Measurements from ENCODE around the gene C1S.

C1S gene

GRCh38 chr12:7072035-7072434 is 11.5 kb downstream of the C1S start:
- H4K20me1 ChIP-seq (ENCODE audit: insufficient read depth), result no peaks in the 10 kb centered on the region
- no peak overlapping the region for H3K4me2 ChIP-seq
- H2AFZ ChIP-seq (ENCODE audit: low read depth), result no peak overlapping the region
- H3K4me3 ChIP-seq (IDR thresholded peaks at IDR 0.05; ENCODE audit: insufficient read depth, low read depth, low read length), result no peak overlapping the region
- TF ChIP-seq CTCF (conservative IDR thresholded peaks at IDR 0.05; ENCODE audit: low read depth, low read length), result no peak
- no peaks in the 10 kb centered on the region for H3K36me3 ChIP-seq (ENCODE audit: insufficient read depth)
- H3K79me2 ChIP-seq (ENCODE audit: insufficient read depth, low read depth), result no peaks in the 10 kb centered on the region
- H3K4me1 ChIP-seq (ENCODE audit: low read depth, poor library complexity, severe bottlenecking), result no peaks in the 10 kb centered on the region
- no peaks in the 10 kb centered on the region for H3K27me3 ChIP-seq (ENCODE audit: insufficient read depth, low read depth)
- no peak overlapping the region for H3K27ac ChIP-seq
- no peak overlapping the region for H3K9ac ChIP-seq

- H2AFZ ChIP-seq (ENCODE audit: low read depth), result no peak overlapping the region
- H4K20me1 ChIP-seq (ENCODE audit: insufficient read depth), result no peaks in the 10 kb centered on the region
- H3K9ac ChIP-seq, result no peak overlapping the region
- no peaks in the 10 kb centered on the region for H3K79me2 ChIP-seq (ENCODE audit: insufficient read depth, low read depth)
- no peak for TF ChIP-seq CTCF (conservative IDR thresholded peaks at IDR 0.05; ENCODE audit: low read depth, low read length)
- H3K4me2 ChIP-seq, result no peak overlapping the region
- no peaks in the 10 kb centered on the region for H3K27me3 ChIP-seq (ENCODE audit: insufficient read depth, low read depth)
- no peaks in the 10 kb centered on the region for H3K4me1 ChIP-seq (ENCODE audit: low read depth, poor library complexity, severe bottlenecking)
- no peak overlapping the region for H3K27ac ChIP-seq
- H3K4me3 ChIP-seq (IDR thresholded peaks at IDR 0.05; ENCODE audit: insufficient read depth, low read depth, low read length), result no peak overlapping the region
- no peaks in the 10 kb centered on the region for H3K36me3 ChIP-seq (ENCODE audit: insufficient read depth)
Observed at GRCh38 chr12:7072554-7072953, 12.0 kb downstream of the C1S start.

- Histone ChIP-seq H2AFZ (ENCODE audit: low read depth) (no peak overlapping the region), H3K4me2 (no peak overlapping the region), H3K27ac (no peak overlapping the region), H3K4me1 (ENCODE audit: low read depth, poor library complexity, severe bottlenecking) (no peaks in the 10 kb centered on the region), H3K9ac (no peak overlapping the region), H3K4me3 (IDR thresholded peaks at IDR 0.05; ENCODE audit: insufficient read depth, low read depth, low read length) (no peak overlapping the region), H3K36me3 (ENCODE audit: insufficient read depth) (no peaks in the 10 kb centered on the region), H3K27me3 (ENCODE audit: insufficient read depth, low read depth) (no peaks in the 10 kb centered on the region), H4K20me1 (ENCODE audit: insufficient read depth) (no peaks in the 10 kb centered on the region), H3K79me2 (ENCODE audit: insufficient read depth, low read depth) (no peaks in the 10 kb centered on the region)
- no peak for TF ChIP-seq CTCF (conservative IDR thresholded peaks at IDR 0.05; ENCODE audit: low read depth, low read length)
Observed at GRCh38 chr12:7073946-7074345, 13.4 kb downstream of the C1S start.

- H3K27me3 ChIP-seq (ENCODE audit: insufficient read depth, low read depth), result no peaks in the 10 kb centered on the region
- H2AFZ ChIP-seq (ENCODE audit: low read depth), result no peak overlapping the region
- H3K9ac ChIP-seq, result no peak overlapping the region
- no peaks in the 10 kb centered on the region for H4K20me1 ChIP-seq (ENCODE audit: insufficient read depth)
- H3K4me1 ChIP-seq (ENCODE audit: low read depth, poor library complexity, severe bottlenecking), result no peaks in the 10 kb centered on the region
- no peak overlapping the region for H3K4me2 ChIP-seq
- no peak for TF ChIP-seq CTCF (conservative IDR thresholded peaks at IDR 0.05; ENCODE audit: low read depth, low read length)
- H3K36me3 ChIP-seq (ENCODE audit: insufficient read depth), result no peaks in the 10 kb centered on the region
- no peaks in the 10 kb centered on the region for H3K79me2 ChIP-seq (ENCODE audit: insufficient read depth, low read depth)
- no peak overlapping the region for H3K4me3 ChIP-seq (IDR thresholded peaks at IDR 0.05; ENCODE audit: insufficient read depth, low read depth, low read length)
- H3K27ac ChIP-seq, result no peak overlapping the region
Observed at GRCh38 chr12:7075518-7075917, 15.0 kb downstream of the C1S start.

GRCh38 chr12:7075939-7076338 is 15.4 kb downstream of the C1S start:
- TF ChIP-seq CTCF (conservative IDR thresholded peaks at IDR 0.05; ENCODE audit: low read depth, low read length), result no peak
- H3K27me3 ChIP-seq (ENCODE audit: insufficient read depth, low read depth), result no peaks in the 10 kb centered on the region
- no peak overlapping the region for H3K9ac ChIP-seq
- H3K27ac ChIP-seq, result no peak overlapping the region
- no peaks in the 10 kb centered on the region for H3K79me2 ChIP-seq (ENCODE audit: insufficient read depth, low read depth)
- H2AFZ ChIP-seq (ENCODE audit: low read depth), result no peak overlapping the region
- H3K36me3 ChIP-seq (ENCODE audit: insufficient read depth), result no peaks in the 10 kb centered on the region
- no peak overlapping the region for H3K4me2 ChIP-seq
- H4K20me1 ChIP-seq (ENCODE audit: insufficient read depth), result no peaks in the 10 kb centered on the region
- H3K4me3 ChIP-seq (IDR thresholded peaks at IDR 0.05; ENCODE audit: insufficient read depth, low read depth, low read length), result no peak overlapping the region
- no peaks in the 10 kb centered on the region for H3K4me1 ChIP-seq (ENCODE audit: low read depth, poor library complexity, severe bottlenecking)

All from KMS-11 (cell line).